ENCODE results near the gene TPSB2.
"Not testable (repeated sequence)": the region's sequence is repeated elsewhere in the genome, so short reads cannot be mapped to it uniquely, and the experiment has no call there.

- not testable (repeated sequence) for TF ChIP-seq SRF (IDR thresholded peaks at IDR 0.05; ENCODE audit: low read depth); TCF7L2 (IDR thresholded peaks at IDR 0.05; ENCODE audit: borderline replicate concordance, extremely low read depth, insufficient read depth, insufficient read length); EZH2 (IDR thresholded peaks at IDR 0.05); POLR2AphosphoS5 (IDR thresholded peaks at IDR 0.05; ENCODE audit: low read depth, low read length)
Observed at GRCh38 chr16:1230084-1230470, at the start of gene TPSB2.
